ENCODE data around the gene MST1. TPM values are rescaled to one million over a fixed set of nuclear protein-coding genes. Genes with fewer than 3 reads are reported as not detected.

MST1 gene
- total RNA-seq, 2 experiments from 2014 or later: 9.6 to 11.8 TPM

DNA sequence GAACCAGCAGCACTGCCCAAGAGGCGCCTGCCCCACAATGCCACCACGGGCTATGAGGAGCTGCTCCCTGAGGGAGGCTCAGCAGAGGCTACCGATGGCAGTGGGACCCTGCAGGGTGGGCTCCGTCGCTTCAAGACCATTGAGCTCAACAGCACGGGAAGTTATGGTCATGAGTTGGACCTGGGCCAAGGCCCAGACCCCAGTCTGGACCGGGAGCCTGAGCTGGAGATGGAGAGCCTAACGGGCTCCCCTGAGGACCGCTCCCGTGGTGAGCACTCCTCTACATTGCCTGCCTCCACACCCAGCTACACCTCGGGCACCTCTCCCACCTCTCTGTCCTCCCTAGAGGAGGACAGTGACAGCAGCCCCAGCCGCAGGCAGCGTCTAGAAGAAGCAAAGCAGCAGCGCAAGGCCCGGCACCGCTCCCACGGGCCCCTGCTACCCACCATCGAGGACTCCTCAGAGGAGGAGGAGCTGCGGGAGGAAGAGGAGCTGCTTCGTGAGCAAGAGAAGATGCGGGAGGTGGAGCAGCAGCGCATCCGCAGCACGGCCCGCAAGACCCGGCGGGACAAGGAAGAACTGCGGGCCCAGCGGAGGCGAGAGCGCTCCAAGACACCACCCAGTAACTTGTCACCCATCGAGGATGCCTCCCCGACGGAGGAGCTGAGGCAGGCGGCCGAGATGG lies 36.9 kb downstream of the MST1 start:
- ATAC-seq: no peak
- POLR2A ChIA-PET: interaction anchor here (1.3 kb wide), 1 partner anchor 20 kb away, joined by 4 read pairs; no protein-coding TSS in a partner anchor
- H3K27ac Mint-ChIP-seq: no peak overlapping the region
- no peak overlapping the region for H3K4me3 Mint-ChIP-seq
- no peaks in the 10 kb centered on the region for H3K27me3 Mint-ChIP-seq
- CTCF ChIA-PET: interaction anchor here (2.2 kb wide), 1 partner anchor 113 kb away, joined by 16 read pairs; no protein-coding TSS in a partner anchor
- no peaks in the 10 kb centered on the region for H3K9me3 Mint-ChIP-seq
- H3K36me3 Mint-ChIP-seq (ENCODE audit: low read depth): no peaks in the 10 kb centered on the region
- H3K4me1 Mint-ChIP-seq (ENCODE audit: low read depth): no peaks in the 10 kb centered on the region
- intact Hi-C loops (cut with micrococcal nuclease): no loop called here
- DNase-seq: no peak
- no peak for TF ChIP-seq CTCF (IDR thresholded peaks at IDR 0.05)

GRCh38 chr3:49650637-49651036 lies 38.6 kb downstream of the MST1 start:
- DNase-seq: no peak
- Mint-ChIP-seq H3K27ac (no peak overlapping the region), H3K9me3 (no peaks in the 10 kb centered on the region), H3K27me3 (no peaks in the 10 kb centered on the region), H3K4me1 (ENCODE audit: low read depth) (no peaks in the 10 kb centered on the region), H3K36me3 (ENCODE audit: low read depth) (no peaks in the 10 kb centered on the region), H3K4me3 (no peak overlapping the region)
- ChIA-PET POLR2A (no interaction called here), CTCF (interaction anchor here (1.3 kb wide), 1 partner anchor 21 kb away, joined by 4 read pairs; no protein-coding TSS in a partner anchor)
- TF ChIP-seq CTCF (IDR thresholded peaks at IDR 0.05): no peak
- no peak for ATAC-seq
- intact Hi-C loops (cut with micrococcal nuclease): no loop called here

- DNase-seq (no peak), ATAC-seq (no peak)
- no peak for TF ChIP-seq CTCF (IDR thresholded peaks at IDR 0.05)
- H3K4me3 Mint-ChIP-seq: no peak overlapping the region
- no peaks in the 10 kb centered on the region for H3K4me1 Mint-ChIP-seq (ENCODE audit: low read depth)
- no peak overlapping the region for H3K27ac Mint-ChIP-seq
- H3K9me3 Mint-ChIP-seq: no peaks in the 10 kb centered on the region
- ChIA-PET CTCF (interaction anchor here (1.3 kb wide), 1 partner anchor 21 kb away, joined by 4 read pairs; no protein-coding TSS in a partner anchor), POLR2A (no interaction called here)
- H3K36me3 Mint-ChIP-seq (ENCODE audit: low read depth): no peaks in the 10 kb centered on the region
- no peaks in the 10 kb centered on the region for H3K27me3 Mint-ChIP-seq
- intact Hi-C loops (cut with micrococcal nuclease): no loop called here
Measured at GRCh38 chr3:49650177-49650576, 39.1 kb downstream of the MST1 start.

DNA sequence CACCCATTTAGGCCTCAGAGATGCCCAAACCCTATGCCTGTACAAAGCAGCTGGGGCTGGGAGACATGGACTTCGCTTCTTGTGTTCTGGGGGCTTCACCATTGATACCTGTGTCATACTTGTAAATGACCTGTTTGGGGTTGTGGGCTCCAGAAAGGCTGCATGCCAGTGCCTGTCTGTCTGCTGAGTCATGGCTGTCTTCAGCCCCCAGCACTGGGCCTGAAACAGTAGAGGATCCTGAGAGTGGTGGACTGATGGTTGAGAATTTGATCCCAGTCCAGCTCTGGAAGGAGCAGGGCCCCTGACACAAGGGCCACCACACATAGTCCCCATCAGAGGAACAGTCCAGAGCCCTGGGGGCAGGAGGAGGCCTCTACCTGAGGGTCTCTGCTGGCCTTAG lies 39.7 kb downstream of the MST1 start:
- Mint-ChIP-seq H3K4me1 (ENCODE audit: low read depth) (no peaks in the 10 kb centered on the region), H3K9me3 (no peaks in the 10 kb centered on the region), H3K27ac (no peak overlapping the region), H3K27me3 (no peaks in the 10 kb centered on the region), H3K4me3 (no peak overlapping the region), H3K36me3 (ENCODE audit: low read depth) (no peaks in the 10 kb centered on the region)
- TF ChIP-seq CTCF (IDR thresholded peaks at IDR 0.05): no peak
- ATAC-seq (no peak), DNase-seq (no peak)
- intact Hi-C loops (cut with micrococcal nuclease): no loop called here
- ChIA-PET POLR2A (no interaction called here), CTCF (interaction anchor here (1.3 kb wide), 1 partner anchor 22 kb away, joined by 4 read pairs; no protein-coding TSS in a partner anchor)

DNA sequence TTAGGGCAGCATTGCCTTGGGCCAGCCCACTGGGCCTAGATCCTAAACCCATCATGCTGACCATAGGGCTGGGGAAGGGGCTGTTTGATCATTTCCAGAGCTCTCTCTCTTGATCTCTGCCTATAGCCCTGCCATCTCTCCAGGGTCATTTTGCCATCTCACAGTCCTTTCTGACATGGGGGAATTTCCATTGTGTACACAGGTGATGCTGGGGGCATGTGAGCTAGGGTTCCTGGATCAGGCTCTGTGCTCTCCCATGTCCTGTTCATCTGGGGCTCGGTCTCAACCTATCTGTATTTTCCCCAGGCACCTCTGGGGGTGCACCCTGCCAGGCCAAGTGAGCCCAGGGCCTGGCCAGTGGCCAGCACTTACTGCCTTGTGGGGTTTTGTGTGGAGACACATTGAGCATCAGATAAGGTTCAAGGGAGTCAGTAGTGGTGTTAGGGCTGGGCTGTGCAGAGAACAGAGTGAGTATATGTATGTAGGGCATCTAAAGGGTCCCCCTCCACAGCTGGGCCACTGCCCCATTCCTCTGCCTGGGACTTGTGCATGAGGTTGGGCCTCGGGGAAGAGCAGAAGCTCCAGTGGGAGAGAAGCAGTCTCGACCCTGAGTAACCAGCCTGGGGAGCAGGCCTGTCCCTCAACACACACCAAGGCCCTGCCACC lies 40.8 kb downstream of the MST1 start:
- H3K9me3 Mint-ChIP-seq: no peaks in the 10 kb centered on the region
- H3K4me1 Mint-ChIP-seq (ENCODE audit: low read depth): no peaks in the 10 kb centered on the region
- no peak overlapping the region for H3K27ac Mint-ChIP-seq
- ChIA-PET CTCF (interaction anchor here (1.4 kb wide), 1 partner anchor 108 kb away, joined by 3 read pairs; no protein-coding TSS in a partner anchor), POLR2A (no interaction called here)
- TF ChIP-seq CTCF (IDR thresholded peaks at IDR 0.05): no peak
- DNase-seq (no peak), ATAC-seq (no peak)
- no peaks in the 10 kb centered on the region for H3K27me3 Mint-ChIP-seq
- no peaks in the 10 kb centered on the region for H3K36me3 Mint-ChIP-seq (ENCODE audit: low read depth)
- intact Hi-C loops (cut with micrococcal nuclease): no loop called here
- H3K4me3 Mint-ChIP-seq: no peak overlapping the region
